ENCODE measurements around the gene TMEM131L. TPM values are rescaled to one million over a fixed set of nuclear protein-coding genes. Genes with fewer than 3 reads are reported as not detected.

TMEM131L gene
- total RNA-seq, 2 experiments from 2014 or later, result 45.8 to 45.9 TPM

- peak overlapping the region; percentile 98 for H3K27ac Mint-ChIP-seq
- ChIA-PET POLR2A (interaction anchor here (0.9 to 3.3 kb wide), 4 partner anchors 23 to 49 kb away, joined by 3 to 25 read pairs (median 4); no protein-coding TSS in a partner anchor), CTCF (interaction anchor here (1.0 to 3.2 kb wide), 8 partner anchors 8 to 54 kb away, joined by 3 to 13 read pairs (median 4); no protein-coding TSS in a partner anchor)
- ATAC-seq (peak; percentile 76), DNase-seq (peak; percentile 77)
- no peaks in the 10 kb centered on the region for H3K27me3 Mint-ChIP-seq
- peak overlapping the region; percentile 61 for H3K4me3 Mint-ChIP-seq
- no peaks in the 10 kb centered on the region for H3K9me3 Mint-ChIP-seq (ENCODE audit: low read depth)
- H3K4me1 Mint-ChIP-seq, result peaks cover 95% of the 10 kb centered on the region
- intact Hi-C loops (cut with DNase I, micrococcal nuclease), result loop anchor here (1.0 to 10.0 kb wide), 8 partner anchors 8 to 642 kb away; partner anchors contain the start of gene TMEM131L (in 1 of the 2)
- H3K36me3 Mint-ChIP-seq (ENCODE audit: low read depth), result peaks cover 45% of the 10 kb centered on the region
These were observed 56.6 kb downstream of the TMEM131L start for GRCh38 chr4:153522802-153523094.

- peak overlapping the region; percentile 98 for H3K27ac Mint-ChIP-seq
- peak overlapping the region; percentile 61 for H3K4me3 Mint-ChIP-seq
- H3K36me3 Mint-ChIP-seq (ENCODE audit: low read depth), result peaks cover 44% of the 10 kb centered on the region
- no peaks in the 10 kb centered on the region for H3K9me3 Mint-ChIP-seq (ENCODE audit: low read depth)
- H3K4me1 Mint-ChIP-seq, result peaks cover 95% of the 10 kb centered on the region
- no peak for DNase-seq
- intact Hi-C loops (cut with DNase I, micrococcal nuclease), result loop anchor here (2.0 to 10.0 kb wide), 4 partner anchors 26 to 642 kb away; no protein-coding TSS in a partner anchor
- H3K27me3 Mint-ChIP-seq, result no peaks in the 10 kb centered on the region
- ChIA-PET CTCF (interaction anchor here (0.6 to 3.2 kb wide), 12 partner anchors 10 to 76 kb away, joined by 3 to 13 read pairs (median 3); no protein-coding TSS in a partner anchor), POLR2A (interaction anchor here (3.3 kb wide), 1 partner anchor 26 kb away, joined by 25 read pairs; no protein-coding TSS in a partner anchor)
- ATAC-seq, result no peak
These were observed 57.1 kb downstream of the TMEM131L start for GRCh38 chr4:153523164-153523796.

GRCh38 chr4:153523941-153524386 lies 57.8 kb downstream of the TMEM131L start:
- H3K36me3 Mint-ChIP-seq (ENCODE audit: low read depth), result peaks cover 41% of the 10 kb centered on the region

GRCh38 chr4:153524682-153525081 lies 58.5 kb downstream of the TMEM131L start:
- intact Hi-C loops (cut with DNase I, micrococcal nuclease), result loop anchor here (5.0 to 10.0 kb wide), 3 partner anchors 48 to 640 kb away; no protein-coding TSS in a partner anchor
- Mint-ChIP-seq H3K27me3 (no peaks in the 10 kb centered on the region), H3K9me3 (ENCODE audit: low read depth) (no peaks in the 10 kb centered on the region), H3K4me3 (no peak overlapping the region), H3K4me1 (peaks cover 95% of the 10 kb centered on the region), H3K36me3 (ENCODE audit: low read depth) (peaks cover 38% of the 10 kb centered on the region), H3K27ac (peak overlapping the region; percentile 98)
- ChIA-PET CTCF (interaction anchor here (1.1 to 3.2 kb wide), 4 partner anchors 9 to 77 kb away, joined by 3 to 13 read pairs (median 4); no protein-coding TSS in a partner anchor), POLR2A (interaction anchor here (1.2 to 3.3 kb wide), 2 partner anchors 27 to 57 kb away, joined by 5 to 25 read pairs; no protein-coding TSS in a partner anchor)
- DNase-seq (no peak), ATAC-seq (no peak)

More at GRCh38 chr4:153523941-153524386, 57.8 kb downstream of the TMEM131L start:
- intact Hi-C loops (cut with DNase I, micrococcal nuclease), result loop anchor here (2.0 to 10.0 kb wide), 4 partner anchors 27 to 641 kb away; no protein-coding TSS in a partner anchor
- ChIA-PET POLR2A (interaction anchor here (1.2 to 3.3 kb wide), 2 partner anchors 26 to 56 kb away, joined by 5 to 25 read pairs; no protein-coding TSS in a partner anchor), CTCF (interaction anchor here (0.8 to 3.2 kb wide), 5 partner anchors 9 to 76 kb away, joined by 3 to 13 read pairs (median 4); no protein-coding TSS in a partner anchor)
- no peaks in the 10 kb centered on the region for H3K27me3 Mint-ChIP-seq
- H3K4me1 Mint-ChIP-seq, result peaks cover 95% of the 10 kb centered on the region
- peak overlapping the region; percentile 61 for H3K4me3 Mint-ChIP-seq
- H3K9me3 Mint-ChIP-seq (ENCODE audit: low read depth), result no peaks in the 10 kb centered on the region
- no peak for ATAC-seq
- DNase-seq, result no peak
- peak overlapping the region; percentile 98 for H3K27ac Mint-ChIP-seq

GRCh38 chr4:153527690-153528089 lies 61.5 kb downstream of the TMEM131L start:
- H3K27ac Mint-ChIP-seq, result peak overlapping the region; percentile 100
- peak overlapping the region; percentile 57 for H3K4me3 Mint-ChIP-seq
- no peaks in the 10 kb centered on the region for H3K9me3 Mint-ChIP-seq (ENCODE audit: low read depth)
- DNase-seq (no peak), ATAC-seq (no peak)
- no peaks in the 10 kb centered on the region for H3K27me3 Mint-ChIP-seq
- ChIA-PET POLR2A (interaction anchor here (0.7 to 1.3 kb wide), 2 partner anchors 41 to 80 kb away, joined by 3 to 5 read pairs; no protein-coding TSS in a partner anchor), CTCF (interaction anchor here (0.9 to 1.7 kb wide), 2 partner anchors 8 to 60 kb away, joined by 3 to 5 read pairs; no protein-coding TSS in a partner anchor)
- intact Hi-C loops (cut with DNase I, micrococcal nuclease), result loop anchor here (1.0 to 10.0 kb wide), 6 partner anchors 21 to 637 kb away; no protein-coding TSS in a partner anchor
- peaks cover 94% of the 10 kb centered on the region for H3K4me1 Mint-ChIP-seq
- H3K36me3 Mint-ChIP-seq (ENCODE audit: low read depth), result peaks cover 28% of the 10 kb centered on the region

GRCh38 chr4:153528705-153529485 lies 62.7 kb downstream of the TMEM131L start:
- Mint-ChIP-seq H3K4me3 (peak overlapping the region; percentile 57), H3K27ac (peak overlapping the region; percentile 100), H3K4me1 (peaks cover 94% of the 10 kb centered on the region), H3K36me3 (ENCODE audit: low read depth) (peaks cover 31% of the 10 kb centered on the region), H3K27me3 (no peaks in the 10 kb centered on the region), H3K9me3 (ENCODE audit: low read depth) (no peaks in the 10 kb centered on the region)
- intact Hi-C loops (cut with DNase I, micrococcal nuclease), result loop anchor here (1.0 to 10.0 kb wide), 10 partner anchors 12 to 636 kb away; no protein-coding TSS in a partner anchor
- ChIA-PET POLR2A (interaction anchor here (0.6 kb wide), 1 partner anchor 31 kb away, joined by 3 read pairs; no protein-coding TSS in a partner anchor), CTCF (interaction anchor here (0.9 to 2.6 kb wide), 4 partner anchors 8 to 62 kb away, joined by 3 to 13 read pairs (median 6); partner anchors contain the start of gene TMEM131L)
- no peak for DNase-seq
- peak; percentile 69 for ATAC-seq

GRCh38 chr4:153529646-153530045 lies 63.5 kb downstream of the TMEM131L start:
- CTCF ChIA-PET, result interaction anchor here (1.0 to 3.5 kb wide), 6 partner anchors 9 to 63 kb away, joined by 3 to 31 read pairs (median 6); partner anchors contain the start of gene TMEM131L

GRCh38 chr4:153530284-153530999 lies 64.3 kb downstream of the TMEM131L start:
- Mint-ChIP-seq H3K27ac (peak overlapping the region; percentile 100), H3K4me3 (peak overlapping the region; percentile 57), H3K36me3 (ENCODE audit: low read depth) (peaks cover 34% of the 10 kb centered on the region), H3K27me3 (no peaks in the 10 kb centered on the region), H3K4me1 (peaks cover 93% of the 10 kb centered on the region), H3K9me3 (ENCODE audit: low read depth) (no peaks in the 10 kb centered on the region)
- CTCF ChIA-PET, result interaction anchor here (0.6 to 3.5 kb wide), 16 partner anchors 9 to 97 kb away, joined by 3 to 31 read pairs (median 4); partner anchors contain the start of gene TMEM131L
- POLR2A ChIA-PET, result interaction anchor here (0.6 to 0.9 kb wide), 3 partner anchors 19 to 417 kb away, joined by 3 to 4 read pairs (median 4); no protein-coding TSS in a partner anchor
- peak; percentile 67 for DNase-seq
- intact Hi-C loops (cut with DNase I, micrococcal nuclease), result loop anchor here (1.0 to 2.0 kb wide), 2 partner anchors 8 to 42 kb away; no protein-coding TSS in a partner anchor
- peak; percentile 51 for ATAC-seq

More at GRCh38 chr4:153529646-153530045, 63.5 kb downstream of the TMEM131L start:
- Mint-ChIP-seq H3K27ac (peak overlapping the region; percentile 100), H3K4me1 (peaks cover 94% of the 10 kb centered on the region), H3K9me3 (ENCODE audit: low read depth) (no peaks in the 10 kb centered on the region), H3K36me3 (ENCODE audit: low read depth) (peaks cover 31% of the 10 kb centered on the region), H3K4me3 (peak overlapping the region; percentile 57), H3K27me3 (no peaks in the 10 kb centered on the region)
- ATAC-seq, result no peak
- intact Hi-C loops (cut with DNase I, micrococcal nuclease), result loop anchor here (1.0 to 10.0 kb wide), 11 partner anchors 7 to 635 kb away; no protein-coding TSS in a partner anchor
- DNase-seq, result no peak
- POLR2A ChIA-PET, result no interaction called here

- Mint-ChIP-seq H3K27me3 (no peaks in the 10 kb centered on the region), H3K4me3 (peak overlapping the region; percentile 57), H3K4me1 (peaks cover 94% of the 10 kb centered on the region), H3K9me3 (ENCODE audit: low read depth) (no peaks in the 10 kb centered on the region), H3K27ac (peak overlapping the region; percentile 100), H3K36me3 (ENCODE audit: low read depth) (peaks cover 34% of the 10 kb centered on the region)
- intact Hi-C loops (cut with DNase I, micrococcal nuclease), result loop anchor here (1.0 to 2.0 kb wide), 2 partner anchors 9 to 42 kb away; no protein-coding TSS in a partner anchor
- ChIA-PET POLR2A (interaction anchor here (0.7 to 0.9 kb wide), 2 partner anchors 18 to 417 kb away, joined by 3 to 4 read pairs; no protein-coding TSS in a partner anchor), CTCF (interaction anchor here (0.6 to 3.5 kb wide), 16 partner anchors 9 to 98 kb away, joined by 3 to 31 read pairs (median 4); partner anchors contain the start of gene TMEM131L)
- DNase-seq, result no peak
- no peak for ATAC-seq
These were observed 64.8 kb downstream of the TMEM131L start for GRCh38 chr4:153531000-153531358.
